GM21529 (cell line): ENCODE measurements around the gene KIAA0930.
A peak's percentile ranks its signal among the peaks of the same experiment; 100 is the strongest.

Experiments used
- ATAC-seq: cut with Tn5 transposase; IDR thresholded peaks from one replicate; pipeline ENCODE4 v1.9.1; 2021; ENCODE audit not compliant: unreplicated experiment

The KIAA0930 gene

GRCh38 chr22:45238076-45238956 is 2.4 kb downstream of the KIAA0930 start:
- ATAC-seq: no peak

- ATAC-seq: no peak
These were observed 3.4 kb downstream of the KIAA0930 start for GRCh38 chr22:45237065-45237990.

- peak; percentile 9 for ATAC-seq
These were observed 4.8 kb downstream of the KIAA0930 start for GRCh38 chr22:45235851-45236342.

DNA sequence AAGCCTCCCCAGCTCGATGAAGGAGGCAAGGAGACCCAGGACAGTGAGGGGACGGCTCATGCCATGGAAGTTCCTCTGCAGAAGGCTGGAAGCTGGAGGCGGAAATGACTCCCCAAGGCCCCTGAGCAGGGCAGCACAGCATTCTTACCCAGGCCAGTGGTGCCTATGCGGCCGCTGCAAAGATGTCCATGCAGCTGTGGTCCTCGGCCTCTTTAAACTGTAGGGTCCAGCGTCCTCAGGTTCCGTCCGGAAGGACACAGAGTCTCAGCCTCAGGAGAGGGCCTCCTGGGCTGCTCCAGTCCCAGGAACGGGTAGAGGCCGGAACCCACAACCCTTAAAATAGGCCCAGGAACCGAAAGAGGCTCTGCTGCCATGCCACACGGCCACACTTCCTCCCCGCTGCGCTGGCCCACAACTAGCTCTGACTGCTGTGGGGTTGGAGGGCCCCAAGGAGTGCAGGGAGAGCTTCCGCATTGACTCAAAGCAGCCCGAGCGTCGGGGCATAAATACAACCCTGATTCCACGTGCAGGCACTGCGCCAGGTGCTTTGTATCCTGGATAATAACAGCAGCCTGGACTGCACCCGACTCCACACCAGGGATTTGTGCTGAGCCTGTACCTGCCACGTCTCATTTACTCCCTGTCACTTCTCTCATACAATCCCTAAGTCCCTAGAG is 5.5 kb downstream of the KIAA0930 start:
- ATAC-seq: peak; percentile 74

DNA sequence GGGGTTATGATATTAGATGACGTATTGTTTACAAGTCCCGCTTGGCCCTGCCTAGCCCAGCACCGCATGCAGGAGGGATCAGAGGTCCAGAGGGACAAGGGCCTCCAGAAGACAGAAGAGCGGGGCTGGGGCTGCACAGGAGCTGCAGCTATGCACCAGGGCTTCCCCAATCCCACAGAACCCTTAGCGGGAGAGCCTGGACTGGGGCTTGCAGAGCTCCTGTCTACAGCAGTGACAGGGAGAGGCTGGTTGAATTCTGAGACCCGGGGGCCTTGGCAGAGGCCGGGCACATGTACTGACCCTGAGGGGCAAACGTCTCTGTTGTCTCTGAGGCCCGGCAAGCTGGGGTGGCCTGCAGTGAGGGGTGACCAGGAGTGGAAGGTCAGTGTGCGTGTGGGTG is 6.9 kb downstream of the KIAA0930 start:
- ATAC-seq: no peak

GRCh38 chr22:45233386-45233785 is 7.3 kb downstream of the KIAA0930 start:
- ATAC-seq: no peak

DNA sequence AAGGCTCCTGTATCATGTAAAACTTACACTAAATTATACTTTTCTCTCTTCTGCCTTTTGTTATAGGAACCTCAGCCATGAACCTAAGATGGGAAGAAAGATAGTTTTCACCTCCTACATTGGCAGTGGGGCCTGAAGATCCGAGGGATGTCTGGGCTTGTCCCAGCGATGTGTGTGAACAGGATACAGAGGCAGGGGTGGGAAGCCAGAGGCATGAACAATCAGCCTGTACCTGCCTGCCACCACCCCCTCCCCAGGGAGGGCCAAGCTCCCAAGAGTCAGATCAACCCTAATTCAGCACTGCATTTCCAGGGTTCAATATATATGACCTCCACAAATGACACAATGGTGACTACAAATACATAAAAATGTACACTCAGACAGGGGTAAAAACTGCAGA is 9.4 kb downstream of the KIAA0930 start:
- no peak for ATAC-seq

DNA sequence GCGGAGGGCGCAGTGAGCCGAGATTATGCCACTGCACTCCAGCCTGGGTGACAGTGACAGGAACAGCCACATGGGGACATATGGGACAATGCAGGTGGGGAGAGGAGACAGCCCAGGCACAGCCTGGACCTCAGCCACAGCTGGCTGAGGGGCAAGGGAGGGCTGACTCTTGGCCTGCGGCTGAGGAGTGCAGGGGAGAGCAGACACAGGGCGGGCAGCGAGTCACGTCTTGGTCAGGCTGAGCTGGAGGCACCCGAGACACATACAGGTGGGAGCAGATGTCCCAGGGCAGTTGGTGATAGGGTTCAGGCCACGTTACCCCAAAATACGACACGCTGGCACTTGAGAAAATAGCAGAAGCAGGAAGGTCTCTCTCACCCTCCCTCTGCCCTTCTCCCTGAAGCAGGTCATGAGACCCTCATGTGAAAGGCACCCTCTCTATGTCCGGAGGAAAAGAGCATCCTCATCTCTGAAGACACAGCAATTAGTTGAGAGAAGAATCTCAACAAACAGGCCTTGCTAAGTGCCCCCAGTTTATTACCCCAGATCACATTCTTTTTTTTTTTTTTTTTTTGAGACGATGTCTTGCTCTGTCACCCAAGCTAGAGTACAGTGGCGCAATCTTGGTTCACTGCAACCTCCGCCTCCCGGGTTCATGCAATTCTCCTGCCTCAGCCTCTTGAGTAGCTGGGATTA is 10.5 kb downstream of the KIAA0930 start:
- ATAC-seq: no peak

DNA sequence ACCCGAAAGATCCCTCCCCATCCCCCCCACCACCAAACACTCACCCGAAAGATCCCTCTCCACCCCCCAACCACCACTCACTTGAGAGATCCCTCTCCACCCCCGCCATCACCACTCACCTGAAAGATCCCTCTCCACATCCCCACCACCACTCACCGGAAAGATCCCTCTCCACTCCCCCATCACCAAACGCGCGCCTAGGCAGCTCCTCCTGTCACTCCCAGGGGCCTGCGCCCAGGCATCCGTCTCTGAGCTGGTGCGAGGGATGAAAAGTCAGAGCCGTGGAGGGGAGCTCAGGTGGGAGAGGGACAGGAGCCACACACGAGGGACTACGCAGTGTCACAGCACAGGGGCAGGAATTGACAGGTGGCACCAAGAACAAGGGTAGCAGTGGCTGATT is 11.5 kb downstream of the KIAA0930 start:
- no peak for ATAC-seq

DNA sequence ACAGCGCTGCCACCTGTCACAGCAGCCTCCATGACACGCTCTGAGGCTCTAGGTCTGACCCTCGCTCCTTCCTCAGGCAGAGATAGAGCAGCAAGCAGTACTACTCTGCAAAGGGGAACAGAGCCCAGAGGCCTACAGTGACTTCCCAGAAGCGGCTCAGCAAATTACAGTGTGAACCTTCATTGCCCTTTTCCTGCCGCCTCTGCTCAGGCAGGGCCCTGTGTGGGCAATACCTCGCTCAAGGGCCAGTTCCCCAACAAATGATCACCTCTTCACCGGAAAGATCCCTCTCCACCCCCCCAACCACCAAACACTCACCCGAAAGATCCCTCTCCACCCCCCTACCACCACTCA is 12.3 kb downstream of the KIAA0930 start:
- no peak for ATAC-seq

DNA sequence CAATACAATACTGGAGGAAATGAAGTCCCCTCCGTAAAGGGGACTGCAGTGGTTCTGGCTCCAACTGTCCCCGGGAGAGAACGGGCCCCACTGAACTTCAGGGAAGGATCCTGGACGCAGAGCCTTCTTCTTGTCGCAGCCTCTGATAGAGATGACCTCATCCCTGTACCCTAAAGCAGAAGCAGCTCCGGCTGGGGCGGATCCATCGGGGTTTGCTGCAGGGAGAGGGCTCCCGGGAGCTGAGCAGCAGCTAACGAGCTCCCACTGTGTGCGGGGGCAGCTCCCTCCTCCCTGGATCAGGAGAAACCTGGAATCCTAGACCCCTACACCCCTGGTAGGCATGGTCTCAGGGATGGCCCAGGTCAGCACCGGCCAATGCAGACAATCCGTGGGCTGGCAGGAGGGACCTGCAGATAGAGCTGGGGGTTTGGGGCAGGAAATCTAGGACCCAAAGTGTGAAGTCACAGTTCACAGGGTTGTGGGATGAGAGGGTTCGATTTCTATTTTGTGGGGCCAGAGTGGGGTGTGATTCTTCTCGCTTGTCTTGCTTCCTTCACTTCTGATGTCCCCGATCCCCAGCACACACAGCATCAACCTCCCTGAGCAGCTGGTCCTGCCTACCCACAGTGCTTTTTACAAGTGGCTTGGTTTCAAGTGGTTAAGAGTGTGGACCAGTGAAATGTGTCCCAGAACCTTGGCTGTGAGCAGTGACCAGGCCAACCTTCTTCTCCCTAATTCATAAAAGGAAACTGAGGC is 12.9 kb downstream of the KIAA0930 start:
- ATAC-seq: no peak

GRCh38 chr22:45226503-45227186 is 14.0 kb downstream of the KIAA0930 start:
- no peak for ATAC-seq

DNA sequence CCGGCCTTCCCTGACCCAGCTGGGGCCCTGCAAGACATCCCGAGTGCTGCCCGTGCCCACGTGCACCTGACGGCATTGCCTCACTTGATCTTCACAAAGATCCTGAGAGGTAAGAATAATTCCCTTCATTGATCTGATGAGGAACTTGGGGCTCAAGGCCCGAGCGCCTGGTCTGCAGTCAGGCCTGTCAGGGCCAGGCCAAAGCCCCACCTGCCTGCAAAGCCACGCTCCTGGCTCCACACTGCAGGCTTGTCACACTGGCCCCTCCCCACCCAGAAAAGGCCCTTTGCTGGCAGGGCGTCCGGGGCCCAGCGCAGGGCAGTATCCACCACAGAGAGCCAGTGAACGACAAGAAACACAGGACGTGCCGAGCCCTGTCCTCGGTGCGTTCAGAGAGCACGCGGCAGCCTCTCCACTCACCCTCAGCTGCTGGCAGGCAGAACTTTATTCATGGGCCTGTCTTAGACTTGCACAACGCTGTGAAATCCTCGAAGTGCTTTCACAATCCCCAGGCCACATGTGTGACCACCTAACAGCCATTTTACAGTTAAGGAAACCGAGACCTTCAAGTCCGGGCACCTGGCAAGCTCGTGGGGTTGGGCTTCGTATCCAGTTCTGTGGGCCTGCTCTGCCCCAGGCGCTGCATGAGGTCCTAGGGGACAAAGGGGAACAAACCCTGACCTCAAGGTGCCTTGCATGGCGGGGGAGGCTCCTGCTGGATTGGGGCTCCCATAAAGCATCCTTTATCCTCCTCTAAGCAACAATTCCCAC is 14.8 kb downstream of the KIAA0930 start:
- ATAC-seq: no peak

DNA sequence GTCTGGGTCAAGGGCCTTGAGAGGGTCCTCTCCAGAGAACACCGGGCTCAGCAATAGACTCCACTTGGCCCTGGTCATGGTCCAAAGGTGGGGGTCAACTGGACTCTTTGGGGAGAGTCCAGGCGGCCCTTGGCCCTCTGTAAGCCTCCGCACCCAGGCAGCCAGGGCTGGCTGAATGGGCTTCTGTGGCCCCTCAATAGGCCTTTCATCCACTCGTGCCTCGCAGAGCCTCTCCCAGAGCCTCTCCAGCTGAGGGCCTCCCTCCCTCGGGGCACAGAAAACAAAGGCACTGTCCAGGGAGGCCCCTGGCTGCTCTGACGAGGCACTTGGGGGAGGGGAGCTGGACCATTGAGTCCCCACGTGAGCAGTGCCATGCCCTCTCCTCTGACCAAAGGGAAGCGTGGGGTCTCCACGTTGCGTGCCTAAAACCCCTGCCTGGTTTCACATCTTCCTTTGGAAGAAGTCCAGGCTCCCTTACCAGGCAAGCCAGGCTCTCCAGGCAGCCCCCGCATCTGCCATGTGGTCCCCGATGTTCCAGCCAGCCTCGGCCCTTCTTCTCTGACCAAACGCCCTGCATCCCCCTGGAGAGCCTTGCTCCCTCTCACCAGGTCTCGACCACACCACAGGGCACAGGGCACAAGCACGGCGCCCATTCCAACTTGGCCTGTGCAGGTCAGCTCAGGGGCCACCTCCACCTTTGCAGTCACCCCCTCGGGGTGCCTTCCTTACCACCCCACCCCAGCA is 15.5 kb downstream of the KIAA0930 start:
- no peak for ATAC-seq

- no peak for ATAC-seq
These were observed 16.4 kb downstream of the KIAA0930 start for GRCh38 chr22:45224331-45224730.

DNA sequence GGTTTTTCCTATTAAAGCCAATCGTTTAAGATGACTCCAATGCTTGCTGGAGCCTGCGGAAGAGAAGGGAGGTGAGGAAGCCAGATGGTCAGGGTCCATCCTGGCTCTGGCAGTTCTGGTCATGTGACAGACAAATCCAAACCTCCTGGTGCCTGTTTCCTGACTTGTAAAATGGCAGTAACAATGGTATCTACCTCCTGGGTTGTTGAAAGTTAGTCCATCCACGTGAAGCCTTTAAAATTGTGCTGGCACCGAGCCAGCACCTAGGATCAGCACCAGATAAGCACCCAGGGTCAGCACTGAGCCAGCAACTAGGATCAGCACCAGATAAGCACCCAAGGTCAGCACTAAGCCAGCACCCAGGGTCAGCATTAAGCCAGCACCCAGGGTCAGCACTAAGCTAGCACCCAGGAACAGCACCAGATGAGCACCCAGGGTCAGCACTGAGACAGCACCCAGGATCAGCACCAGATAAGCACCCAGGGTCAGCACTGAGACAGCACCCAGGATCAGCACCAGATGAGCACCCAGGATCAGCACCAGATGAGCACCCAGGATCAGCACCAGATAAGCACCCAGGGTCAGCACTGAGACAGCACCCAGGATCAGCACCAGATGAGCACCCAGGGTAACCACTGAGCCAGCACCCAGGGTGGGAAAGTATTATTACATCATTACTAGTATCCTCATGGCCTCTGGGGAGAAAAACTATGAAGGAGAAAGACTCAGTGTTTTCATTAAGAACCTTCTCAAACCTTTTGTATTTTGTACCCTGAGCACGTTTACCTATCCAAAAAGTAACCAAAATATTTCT is 17.2 kb downstream of the KIAA0930 start:
- no peak for ATAC-seq

GRCh38 chr22:45221201-45221600 is 19.5 kb downstream of the KIAA0930 start:
- no peak for ATAC-seq
